K562 (cell line): ENCODE measurements around the gene DDX41. TPM values are rescaled to one million over a fixed set of nuclear protein-coding genes. Genes with fewer than 3 reads are reported as not detected.

Experiments used
- BHLHE40 ChIP-seq: IDR thresholded peaks from 2 replicates; pipeline ENCODE4 v1.6.1; 2011; ENCODE audit warnings: low read length, improper control_type of control experiment
- CCNT2 ChIP-seq: IDR thresholded peaks from 2 replicates; pipeline ENCODE4 v1.6.1; 2011; ENCODE audit warnings: borderline replicate concordance, low read depth, mild to moderate bottlenecking, moderate library complexity, mixed read lengths, low read length; ENCODE audit not compliant: insufficient read length; ENCODE audit errors: extremely low read depth
- E2F6 ChIP-seq, 2 experiments: IDR thresholded peaks; 2 replicates each; pipeline ENCODE4 v1.6.1; 2011; ENCODE audit warnings: borderline replicate concordance in 1 of 2, control low read depth in 1 of 2, low read depth in 1 of 2, low read length in 1 of 2, mild to moderate bottlenecking in 1 of 2, mixed read lengths in 1 of 2, moderate library complexity in 1 of 2; ENCODE audit not compliant: insufficient read depth in 1 of 2, insufficient read length in 1 of 2, poor library complexity in 1 of 2, severe bottlenecking in 1 of 2; ENCODE audit errors: extremely low read depth in 1 of 2
- GATAD2A ChIP-seq: fragments of 450-650 bp; IDR thresholded peaks from 2 replicates; pipeline ENCODE4 v1.6.1; 2017
- HMG20A ChIP-seq: fragments of 450-650 bp; formaldehyde crosslinking; conservative IDR thresholded peaks from 2 replicates; pipeline ENCODE4 v1.4.0; 2020; ENCODE audit warnings: mild to moderate bottlenecking, mixed read lengths
- KLF6 ChIP-seq: fragments of 250-450 bp; sonication (Bioruptor Pico); IDR thresholded peaks from 2 replicates; pipeline ENCODE4 v1.4.0; 2020; ENCODE audit warnings: mild to moderate bottlenecking, moderate library complexity, borderline replicate concordance
- MTA2 ChIP-seq: fragments of 450-650 bp; IDR thresholded peaks from 2 replicates; pipeline ENCODE4 v1.6.1; 2016; ENCODE audit warnings: low read depth
- NCOR1 ChIP-seq: fragments of 450-650 bp; IDR thresholded peaks from 2 replicates; pipeline ENCODE4 v1.6.1; 2016; ENCODE audit warnings: mild to moderate bottlenecking, moderate library complexity
- NR0B1 ChIP-seq: fragments of 450-650 bp; IDR thresholded peaks from one replicate; pipeline ENCODE4 v1.6.1; 2018; ENCODE audit warnings: mild to moderate bottlenecking, moderate library complexity; ENCODE audit not compliant: partially characterized antibody
- NR1H2 ChIP-seq: sonication (generic); formaldehyde crosslinking; IDR thresholded peaks from 2 replicates; pipeline ENCODE4 v1.4.0; 2020; ENCODE audit warnings: mild to moderate bottlenecking, missing genetic modification reagents
- NR2C1 ChIP-seq, 2 experiments: fragments of 450-650 bp; IDR thresholded peaks; 2 replicates each; pipeline ENCODE4 v1.6.1; 2017; ENCODE audit warnings: mild to moderate bottlenecking in 2 of 2, antibody characterized with exemption in 1 of 2, inconsistent platforms in 1 of 2, missing compliant biosample characterization in 1 of 2, missing genetic modification characterization in 1 of 2
- PKNOX1 ChIP-seq: fragments of 450-650 bp; IDR thresholded peaks from 2 replicates; pipeline ENCODE4 v1.6.1; 2016
- PML ChIP-seq: IDR thresholded peaks from 2 replicates; pipeline ENCODE4 v1.6.1; 2012; ENCODE audit warnings: low read length, inconsistent platforms
- SMAD1 ChIP-seq: fragments of 150-350 bp; IDR thresholded peaks from 2 replicates; pipeline ENCODE4 v1.6.1; 2014; ENCODE audit warnings: low read length, low read depth; ENCODE audit not compliant: partially characterized antibody
- TAF1 ChIP-seq: IDR thresholded peaks from 2 replicates; pipeline ENCODE4 v1.6.1; 2011; ENCODE audit warnings: mild to moderate bottlenecking, low read length, moderate library complexity; ENCODE audit not compliant: insufficient read depth, control insufficient read depth, severe bottlenecking; ENCODE audit errors: extremely low read depth
- TFAP4 ChIP-seq: sonication (generic); formaldehyde crosslinking; IDR thresholded peaks from 2 replicates; pipeline ENCODE4 v1.8.0; 2022; ENCODE audit warnings: missing genetic modification reagents, mild to moderate bottlenecking, moderate library complexity, borderline replicate concordance
- VEZF1 ChIP-seq: fragments of 200-800 bp; sonication (Bioruptor generic); IDR thresholded peaks from 2 replicates; pipeline ENCODE4 v1.6.1; 2017; ENCODE audit warnings: missing genetic modification characterization, missing compliant biosample characterization
- XRCC4 ChIP-seq: IDR thresholded peaks from one replicate; pipeline ENCODE4 v1.6.1; 2011; ENCODE audit not compliant: insufficient read depth, insufficient read length; ENCODE audit errors: extremely low read depth
- XRCC5 ChIP-seq: fragments of 200-400 bp; formaldehyde crosslinking; IDR thresholded peaks from 2 replicates; pipeline ENCODE4 v1.6.1; 2017; ENCODE audit warnings: low read depth, mild to moderate bottlenecking, low read length
- ZNF253 ChIP-seq: fragments of 250-450 bp; sonication (Bioruptor Pico); conservative IDR thresholded peaks from 2 replicates; pipeline ENCODE4 v1.6.1; 2021; ENCODE audit warnings: mild to moderate bottlenecking
- ZNF551 ChIP-seq: fragments of 250-450 bp; sonication (Bioruptor Pico); IDR thresholded peaks from 2 replicates; pipeline ENCODE4 v1.5.0; 2021; ENCODE audit warnings: mild to moderate bottlenecking, moderate library complexity
- polyA plus RNA-seq, 8 experiments: library from polyadenylated mRNA; depleted of rRNA in 4 of 8; stranded (reverse) in 5 of 8; unstranded in 3 of 8; fragments of >200 nt; fragmentation: Nextera tagmentation in 2 of 8; fragmentation: Illumina TruSeq in 1 of 8; extraction: Ambion mirVana in 2 of 8; extraction: Trizol in 1 of 8; gene quantifications; 2 replicates each; pipeline versions ENCODE4 v1.2.1 to v1.2.3, GENCODE V29; 2011 to 2014; ENCODE audit warnings: inconsistent platforms in 1 of 8, missing spikeins in 1 of 8
- total RNA-seq, 7 experiments: library from RNA; depleted of rRNA in 6 of 7; stranded (reverse); fragments of >200 nt in 6 of 7; fragmentation: Illumina TruSeq in 2 of 7; extraction: Trizol in 2 of 7; gene quantifications; 2 replicates each; pipeline versions ENCODE4 v1.2.1 to v1.2.3, GENCODE V29; 2011 to 2021; ENCODE audit warnings: low replicate concordance in 1 of 7

DDX41 gene
- total and polyA plus RNA-seq, 9 of the 15 experiments (the other 6 are each of a cell fraction or from before 2014, with no cell fraction given): 38.2 to 284 (median 116) TPM

- TF ChIP-seq PKNOX1: 0 out of 2 replicates have a peak, but pooled peaks have one; percentile 16
- no peak for TF ChIP-seq ZNF551 (CRISPR knock-in tag)
- TF ChIP-seq HMG20A (CRISPR knock-in tag): no peak
- no peak for TF ChIP-seq KLF6 (CRISPR knock-in tag)
- no peak for TF ChIP-seq ZNF253
- TF ChIP-seq VEZF1 (CRISPR knock-in tag): peak; percentile 75
- TF ChIP-seq NR1H2 (CRISPR knock-in tag): peak; percentile 66; the same call in 1 of the 2 replicates
- peak; percentile 40 for TF ChIP-seq NCOR1
- TF ChIP-seq TAF1: peak; percentile 90
- TF ChIP-seq TFAP4 (CRISPR knock-in tag): peak; percentile 70
- no peak for TF ChIP-seq XRCC4
- TF ChIP-seq NR0B1: no peak
- no peak for TF ChIP-seq NR2C1 (IDR thresholded peaks at IDR 0.05)
- TF ChIP-seq NR2C1 (tag; IDR thresholded peaks at IDR 0.05): no peak
- TF ChIP-seq MTA2: 0 out of 2 replicates have a peak, but pooled peaks have one; percentile 17
- no peak for TF ChIP-seq BHLHE40
- peak in 1 of 2 experiments; percentile 16 for TF ChIP-seq E2F6 (IDR thresholded peaks at IDR 0.05; ENCODE audit: borderline replicate concordance in 1 of 2, extremely low read depth in 1 of 2, insufficient read depth in 1 of 2, insufficient read length in 1 of 2, low read depth in 1 of 2, low read length in 1 of 2, poor library complexity in 1 of 2, severe bottlenecking in 1 of 2)
- peak; percentile 74 for TF ChIP-seq SMAD1
- TF ChIP-seq PML: peak; percentile 81
- peak; percentile 60 for TF ChIP-seq XRCC5
- peak; percentile 78 for TF ChIP-seq CCNT2
- 0 out of 2 replicates have a peak, but pooled peaks have one; percentile 39 for TF ChIP-seq GATAD2A
Measured at GRCh38 chr5:177497292-177498012, 19.3 kb downstream of the DDX41 start, which contains the start of gene PDLIM7 (continued).
